Measurements from ENCODE around the gene PROB1.

Gene PROB1

GRCh38 chr5:139394654-139395566, at the start of gene PROB1:
Gene PROB1, minus strand, starts transcription at chr5:139395104. Its CDS starts 23 bp downstream, at chr5:139395081.
- in situ Hi-C loops (cut with HindIII; ENCODE audit: low sequenced_read_pairs), result loop anchor here (5.0 kb wide), 1 partner anchor 53 kb away; the partner anchor contains the start of gene PAIP2

DNA sequence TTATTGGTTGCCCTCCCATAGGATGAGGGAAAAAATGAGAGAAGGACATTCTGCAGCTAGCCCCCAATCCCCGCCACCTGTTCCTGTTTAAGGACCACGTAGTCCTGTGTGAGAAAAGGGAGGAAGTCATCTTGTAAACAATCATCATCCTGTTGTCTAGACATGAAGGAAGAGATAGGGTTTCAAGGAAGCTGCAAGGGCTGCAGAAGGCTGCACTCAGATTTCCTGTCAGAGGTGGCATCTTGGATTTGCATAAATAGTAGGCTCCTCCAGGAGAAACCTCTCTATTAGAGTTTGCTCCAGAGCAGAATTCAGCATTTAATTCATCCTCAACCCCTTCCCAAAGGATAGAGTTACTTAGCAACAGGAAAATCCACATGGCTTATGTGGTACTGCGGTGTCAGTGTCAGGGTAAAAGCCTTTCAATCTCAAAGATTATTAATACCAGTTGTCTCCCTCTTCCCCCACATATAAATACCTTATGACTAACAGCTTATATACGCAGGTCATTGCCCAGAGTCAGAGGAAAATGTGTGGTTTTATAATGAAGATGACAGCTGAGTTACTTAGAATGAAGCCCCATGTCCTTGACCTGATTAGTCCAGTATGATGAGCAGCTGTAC, 49.0 kb upstream of the PROB1 start:
- in situ Hi-C loops (cut with HindIII; ENCODE audit: low sequenced_read_pairs), result loop anchor here (25.0 kb wide), 1 partner anchor 318 kb away; no protein-coding TSS in a partner anchor

DNA sequence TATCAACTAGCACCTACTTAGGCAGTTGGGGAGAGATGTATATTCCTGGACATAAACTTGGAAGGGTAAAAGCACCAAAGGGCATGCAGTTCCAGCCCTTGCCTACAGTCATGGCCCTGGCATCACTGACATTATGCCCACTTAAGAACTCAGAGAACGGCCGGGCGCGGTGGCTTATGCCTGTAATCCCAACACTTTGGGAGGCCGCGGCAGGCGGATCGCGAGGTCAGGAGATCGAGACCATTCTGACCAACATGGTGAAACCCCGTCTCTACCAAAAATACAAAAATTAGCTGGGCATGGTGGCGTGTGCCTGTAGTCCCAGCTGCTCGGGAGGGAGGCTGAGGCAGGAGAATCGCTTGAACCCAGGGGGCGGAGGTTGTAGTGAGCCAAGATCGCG, 45.5 kb upstream of the PROB1 start:
- in situ Hi-C loops (cut with HindIII; ENCODE audit: low sequenced_read_pairs), result loop anchor here (25.0 kb wide), 1 partner anchor 322 kb away; no protein-coding TSS in a partner anchor

- in situ Hi-C loops (cut with HindIII; ENCODE audit: low sequenced_read_pairs), result loop anchor here (5.0 to 25.0 kb wide), 3 partner anchors 58 to 323 kb away; no protein-coding TSS in a partner anchor
Observed at GRCh38 chr5:139439013-139439903, 44.4 kb upstream of the PROB1 start, which contains the start of gene DNAJC18. Gene DNAJC18, minus strand, starts transcription at chr5:139439525. Its CDS starts 80 bp downstream, at chr5:139439445.

DNA sequence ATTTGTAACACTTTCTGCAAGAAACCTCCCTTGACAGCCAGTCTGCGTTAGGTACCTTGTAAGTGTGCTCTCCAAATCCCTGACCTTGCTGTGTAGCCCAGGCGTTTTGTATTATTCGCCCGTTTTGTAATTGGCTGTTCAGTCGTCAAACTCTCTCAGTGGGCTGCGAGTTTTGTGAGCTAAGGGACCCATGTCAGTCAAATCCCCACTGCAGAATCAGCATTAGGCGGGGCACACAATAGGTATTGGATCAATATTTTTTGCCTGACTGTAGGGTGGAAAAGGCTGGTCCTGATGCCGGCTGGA, 43.8 kb upstream of the PROB1 start:
- in situ Hi-C loops (cut with HindIII; ENCODE audit: low sequenced_read_pairs), result loop anchor here (5.0 to 25.0 kb wide), 3 partner anchors 59 to 324 kb away; no protein-coding TSS in a partner anchor

- in situ Hi-C loops (cut with HindIII; ENCODE audit: low sequenced_read_pairs), result loop anchor here (5.0 to 25.0 kb wide), 3 partner anchors 62 to 327 kb away; no protein-coding TSS in a partner anchor
Observed at GRCh38 chr5:139435676-139436075, 40.8 kb upstream of the PROB1 start.

GRCh38 chr5:139431706-139432105, 36.8 kb upstream of the PROB1 start:
- in situ Hi-C loops (cut with HindIII; ENCODE audit: low sequenced_read_pairs), result loop anchor here (25.0 kb wide), 1 partner anchor 331 kb away; no protein-coding TSS in a partner anchor

- in situ Hi-C loops (cut with HindIII; ENCODE audit: low sequenced_read_pairs), result loop anchor here (25.0 kb wide), 1 partner anchor 332 kb away; no protein-coding TSS in a partner anchor
Observed at GRCh38 chr5:139430015-139430414, 35.1 kb upstream of the PROB1 start.

GRCh38 chr5:139426203-139426885, 31.4 kb upstream of the PROB1 start:
- in situ Hi-C loops (cut with HindIII; ENCODE audit: low sequenced_read_pairs), result loop anchor here (25.0 kb wide), 1 partner anchor 336 kb away; no protein-coding TSS in a partner anchor

DNA sequence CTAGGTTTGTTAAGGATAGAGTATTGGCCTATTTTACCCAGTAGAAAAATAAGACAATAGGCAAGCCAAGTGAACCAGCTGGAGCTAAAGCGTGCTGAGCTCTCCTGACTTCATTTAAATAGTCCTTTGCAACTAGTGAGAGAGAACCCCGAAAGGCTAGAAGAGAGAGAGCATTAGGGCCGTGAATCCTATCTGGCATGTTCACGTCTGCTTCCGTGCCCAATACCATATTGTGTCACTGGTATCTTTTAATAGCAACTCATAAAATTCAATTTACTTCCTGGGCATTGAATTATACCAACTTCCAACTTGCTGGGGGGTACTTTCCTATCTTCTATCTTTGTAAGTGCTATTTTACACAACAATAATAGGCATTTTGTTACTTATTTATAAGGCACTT, 30.6 kb upstream of the PROB1 start:
- in situ Hi-C loops (cut with HindIII; ENCODE audit: low sequenced_read_pairs), result loop anchor here (25.0 kb wide), 1 partner anchor 337 kb away; no protein-coding TSS in a partner anchor

DNA sequence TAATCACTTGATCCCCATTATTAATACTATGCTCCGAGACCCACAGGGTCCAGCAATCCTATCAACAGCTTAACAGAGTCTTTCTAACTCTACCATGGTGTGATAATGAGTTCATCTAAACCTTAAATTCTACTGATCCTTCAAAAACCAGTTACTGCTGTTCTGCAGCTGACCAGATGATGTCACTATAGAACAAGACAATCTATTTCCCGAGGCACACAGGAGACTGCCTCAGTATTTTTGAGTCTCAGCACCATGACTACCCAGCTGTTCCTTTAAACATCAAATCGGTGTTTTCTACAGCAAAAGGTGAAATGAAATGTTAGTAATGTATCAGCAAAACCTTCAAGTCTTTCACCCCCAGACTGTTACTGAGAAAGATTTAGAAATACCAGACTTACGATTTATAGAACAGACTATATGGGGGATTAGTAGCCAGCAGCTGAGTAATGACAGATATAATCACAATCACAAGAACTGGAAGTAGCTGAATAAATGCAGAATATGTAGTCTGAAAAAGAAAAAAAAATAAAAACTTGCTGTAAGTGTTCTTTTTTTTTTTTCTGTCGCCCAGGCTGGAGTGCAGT, 27.5 kb upstream of the PROB1 start:
- in situ Hi-C loops (cut with HindIII; ENCODE audit: low sequenced_read_pairs), result no loop called here

- in situ Hi-C loops (cut with HindIII; ENCODE audit: low sequenced_read_pairs), result no loop called here
Observed at GRCh38 chr5:139419226-139420192, 24.6 kb upstream of the PROB1 start.

- in situ Hi-C loops (cut with HindIII; ENCODE audit: low sequenced_read_pairs), result no loop called here
Observed at GRCh38 chr5:139418793-139419192, 23.9 kb upstream of the PROB1 start.

- in situ Hi-C loops (cut with HindIII; ENCODE audit: low sequenced_read_pairs), result no loop called here
Observed at GRCh38 chr5:139417214-139417613, 22.3 kb upstream of the PROB1 start.

- in situ Hi-C loops (cut with HindIII; ENCODE audit: low sequenced_read_pairs), result no loop called here
Observed at GRCh38 chr5:139416651-139417050, 21.7 kb upstream of the PROB1 start.

GRCh38 chr5:139415869-139416268, 21.0 kb upstream of the PROB1 start:
- in situ Hi-C loops (cut with HindIII; ENCODE audit: low sequenced_read_pairs), result no loop called here

GRCh38 chr5:139415221-139415861, 20.4 kb upstream of the PROB1 start:
- in situ Hi-C loops (cut with HindIII; ENCODE audit: low sequenced_read_pairs), result no loop called here
